T-cell (primary cell): ENCODE results near the gene PTGER1. TPM values are rescaled to one million over a fixed set of nuclear protein-coding genes. Genes with fewer than 3 reads are reported as not detected.
A peak's percentile ranks its signal among the peaks of the same experiment; 100 is the strongest.
"Not testable (repeated sequence)": the region's sequence is repeated elsewhere in the genome, so short reads cannot be mapped to it uniquely, and the experiment has no call there.

Experiments
- ATAC-seq, 4 experiments: fragments of 200-7000 bp in 3 of 4; fragments of 150-1000 bp in 1 of 4; cut with Tn5 transposase; replicated peaks in 1 of 4; 1 replicate in 3 of 4; 2 replicates in 1 of 4; pipeline ENCODE4 v1.10.0; 2021; ENCODE audit warnings: moderate library complexity in 3 of 4, mild to moderate bottlenecking in 2 of 4, moderate number of reproducible peaks in 1 of 4
- CTCF ChIA-PET, 2 donors: fragments of 300-600 bp; sonication (Branson Sonifier 250); formaldehyde crosslinking; loops; one replicate each; lab custom pipeline; 2022; ENCODE audit warnings: antibody characterized with exemption in 2 of 2; lab: Charles Lee
- POLR2A ChIA-PET, 2 donors: fragments of 300-600 bp; sonication (Branson Sonifier 250); formaldehyde crosslinking; loops; one replicate each; lab custom pipeline; 2022; ENCODE audit warnings: antibody characterized with exemption in 2 of 2; lab: Charles Lee
- DNase-seq, 35 experiments: peaks; one replicate each; pipeline versions ENCODE4 v3.0.0 to v3.0.0-alpha.2; 2013 to 2023
- H3K27ac ChIP-seq: one replicate; pipeline ENCODE4 v1.5.1; 2013; ENCODE audit warnings: low read length
- H3K27me3 ChIP-seq, 2 experiments: replicated peaks in 1 of 2; 1 replicate in 1 of 2; 2 replicates in 1 of 2; pipeline versions ENCODE4 v1.6.1 to v1.7.0; 2013; ENCODE audit warnings: low read length in 1 of 2, mixed read lengths in 1 of 2; ENCODE audit not compliant: control insufficient read depth in 2 of 2, insufficient read depth in 2 of 2; ENCODE audit errors: extremely low read depth in 1 of 2
- H3K36me3 ChIP-seq, 2 donors: 1 replicate in 1 of 2; 2 replicates in 1 of 2; pipeline versions ENCODE4 v1.6.1 to v1.7.0; 2013; ENCODE audit warnings: low read length in 1 of 2; ENCODE audit not compliant: control insufficient read depth in 2 of 2, insufficient read depth in 1 of 2; ENCODE audit errors: extremely low read depth in 1 of 2
- H3K4me1 ChIP-seq, 2 experiments: 1 replicate in 1 of 2; 2 replicates in 1 of 2; pipeline versions ENCODE4 v1.6.1 to v1.7.0; 2013; ENCODE audit warnings: low read length in 2 of 2, mixed read lengths in 1 of 2; ENCODE audit not compliant: insufficient read depth in 2 of 2, control insufficient read depth in 1 of 2; ENCODE audit errors: extremely low read depth in 1 of 2
- H3K4me3 ChIP-seq, 2 donors: 1 replicate in 1 of 2; 2 replicates in 1 of 2; pipeline versions ENCODE4 v1.5.1 to v1.7.0; 2013; ENCODE audit warnings: mild to moderate bottlenecking in 2 of 2, low read length in 1 of 2, moderate library complexity in 1 of 2; ENCODE audit not compliant: control insufficient read depth in 1 of 2; ENCODE audit errors: extremely low read depth in 1 of 2
- H3K9me3 ChIP-seq: 2 replicates; pipeline ENCODE4 v1.7.0; 2013
- H3K27ac Mint-ChIP-seq, 2 donors: one replicate each; pipeline ENCODE4 v1.8.0; 2020 to 2021; ENCODE audit warnings: mild to moderate bottlenecking in 2 of 2, mixed read lengths in 2 of 2
- H3K27me3 Mint-ChIP-seq, 2 donors: one replicate each; pipeline ENCODE4 v1.8.0; 2021 to 2022; ENCODE audit warnings: mixed read lengths in 2 of 2
- H3K36me3 Mint-ChIP-seq: one replicate; pipeline ENCODE4 v1.8.0; 2021; ENCODE audit warnings: mixed read lengths
- H3K4me1 Mint-ChIP-seq, 3 donors: one replicate each; pipeline ENCODE4 v1.8.0; 2020 to 2022; ENCODE audit warnings: mixed read lengths in 3 of 3, mild to moderate bottlenecking in 1 of 3
- H3K4me3 Mint-ChIP-seq, 3 donors: one replicate each; pipeline ENCODE4 v1.8.0; 2020 to 2022; ENCODE audit warnings: mild to moderate bottlenecking in 3 of 3, mixed read lengths in 3 of 3, moderate library complexity in 3 of 3
- H3K9me3 Mint-ChIP-seq, 3 donors: one replicate each; pipeline ENCODE4 v1.8.0; 2020 to 2022; ENCODE audit warnings: mixed read lengths in 3 of 3
- WGBS: methylation state at CpG from one replicate; pipeline ENCODE4 v1.1.5; 2013; ENCODE audit warnings: missing lambda C conversion rate; ENCODE audit not compliant: insufficient coverage; 5-methylcytosine and 5-hydroxymethylcytosine counted together
- total RNA-seq, 35 experiments: library from RNA in 6 of 35; stranded (reverse) in 6 of 35; fragments of 120-200 nt in 1 of 35; gene quantifications; one replicate each; pipeline versions ENCODE4 v1.2.1 to v1.2.4 and lab custom pipeline; 2013 to 2026

The PTGER1 gene
- total RNA-seq, 5 donors from 2014 or later (not counting 1 experiment from before 2014, with no cell fraction given), result 0.23 to 0.25 TPM; not detected in 3

DNA sequence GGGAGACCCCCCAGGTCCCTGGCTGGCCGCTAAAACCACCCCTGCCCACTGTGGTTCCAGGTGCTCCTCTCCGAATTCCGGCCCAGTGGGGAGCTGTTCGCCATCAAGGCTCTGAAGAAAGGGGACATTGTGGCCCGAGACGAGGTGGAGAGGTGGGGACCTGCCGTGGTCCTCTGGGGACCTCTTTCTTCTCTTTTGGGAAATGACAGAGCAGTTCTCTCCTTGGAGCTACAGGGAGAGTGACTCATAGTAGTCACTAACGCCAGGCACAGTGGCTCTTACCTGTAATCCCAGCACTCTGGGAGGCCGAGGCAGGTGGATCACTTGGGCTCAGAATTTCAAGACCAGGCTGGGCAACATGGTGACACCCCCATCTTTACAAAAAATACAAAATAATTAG lies 7.3 kb downstream of the PTGER1 start:
- H3K36me3 Mint-ChIP-seq, result peaks cover 20% of the 10 kb centered on the region
- H3K4me3 Mint-ChIP-seq, result no peak overlapping the region
- H3K4me1 Mint-ChIP-seq, result peaks cover 2 to 9% (median 3%) of the 10 kb centered on the region in 3 donors
- H3K27ac ChIP-seq, result no peak overlapping the region
- H3K4me1 ChIP-seq, result peaks cover 3 to 13% of the 10 kb centered on the region in 2 experiments
- peaks cover 28 to 69% of the 10 kb centered on the region in 2 donors for H3K36me3 ChIP-seq
- H3K27me3 ChIP-seq, result peaks cover 0 to 8% of the 10 kb centered on the region in 2 experiments
- ATAC-seq (no peak), DNase-seq (no peak)
- no peaks in the 10 kb centered on the region for H3K9me3 Mint-ChIP-seq
- H3K4me3 ChIP-seq, result no peak overlapping the region
- no peak overlapping the region for H3K27ac Mint-ChIP-seq
- H3K27me3 Mint-ChIP-seq, result peaks cover 1 to 5% of the 10 kb centered on the region in 2 donors
- H3K9me3 ChIP-seq, result no peaks in the 10 kb centered on the region
- 98% methylated on average over 5 of the region's 9 CpGs for WGBS
- ChIA-PET POLR2A (interaction anchor here (0.6 to 0.9 kb wide), 3 partner anchors 35 to 155 kb away, joined by 4 to 5 read pairs (median 4); no protein-coding TSS in a partner anchor), CTCF (interaction anchor here in 1 of 2 donors (0.6 to 1.0 kb wide), 3 partner anchors 8 to 50 kb away, joined by 3 to 5 read pairs (median 4); no protein-coding TSS in a partner anchor)

DNA sequence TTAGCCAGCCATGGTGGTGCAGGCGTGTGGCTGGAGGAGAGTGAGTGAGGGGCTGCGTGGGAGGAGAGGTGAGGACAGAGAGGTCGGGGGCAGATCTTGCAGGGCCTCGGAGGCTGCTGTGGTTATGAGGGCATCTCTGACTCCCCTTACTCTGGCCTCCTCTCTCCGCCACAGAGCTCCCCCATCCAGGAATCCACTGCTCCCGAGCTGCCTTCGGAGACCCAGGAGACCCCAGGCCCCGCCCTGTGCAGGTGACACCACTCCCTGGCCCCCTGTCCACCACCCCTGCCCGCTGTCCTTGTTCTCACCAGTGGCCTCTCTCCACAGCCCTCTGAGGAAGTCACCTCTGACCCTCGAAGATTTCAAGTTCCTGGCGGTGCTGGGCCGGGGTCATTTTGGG lies 7.8 kb downstream of the PTGER1 start:
- no peaks in the 10 kb centered on the region for H3K9me3 ChIP-seq
- H3K36me3 Mint-ChIP-seq, result peaks cover 23% of the 10 kb centered on the region
- peaks cover 33 to 73% of the 10 kb centered on the region in 2 donors for H3K36me3 ChIP-seq
- peaks cover 0 to 6% (median 0%) of the 10 kb centered on the region in 3 donors for H3K4me1 Mint-ChIP-seq
- ChIA-PET CTCF (interaction anchor here in 1 of 2 donors (0.6 kb wide), 2 partner anchors 40 to 49 kb away, joined by 3 to 4 read pairs; no protein-coding TSS in a partner anchor), POLR2A (interaction anchor here in 1 of 2 donors (0.6 kb wide), 1 partner anchor 31 kb away, joined by 3 read pairs; no protein-coding TSS in a partner anchor)
- no peaks in the 10 kb centered on the region for H3K9me3 Mint-ChIP-seq
- H3K4me3 ChIP-seq, result no peak overlapping the region
- WGBS, result 97% methylated on average over 6 of the region's 12 CpGs
- ATAC-seq (no peak), DNase-seq (no peak)
- no peak overlapping the region for H3K4me3 Mint-ChIP-seq
- no peak overlapping the region for H3K27ac Mint-ChIP-seq
- peaks cover 0 to 4% of the 10 kb centered on the region in 2 experiments for H3K27me3 ChIP-seq
- peaks cover under 1 to 8% of the 10 kb centered on the region in 2 experiments for H3K4me1 ChIP-seq
- H3K27me3 Mint-ChIP-seq, result peaks cover 0 to 2% of the 10 kb centered on the region in 2 donors
- no peak overlapping the region for H3K27ac ChIP-seq

DNA sequence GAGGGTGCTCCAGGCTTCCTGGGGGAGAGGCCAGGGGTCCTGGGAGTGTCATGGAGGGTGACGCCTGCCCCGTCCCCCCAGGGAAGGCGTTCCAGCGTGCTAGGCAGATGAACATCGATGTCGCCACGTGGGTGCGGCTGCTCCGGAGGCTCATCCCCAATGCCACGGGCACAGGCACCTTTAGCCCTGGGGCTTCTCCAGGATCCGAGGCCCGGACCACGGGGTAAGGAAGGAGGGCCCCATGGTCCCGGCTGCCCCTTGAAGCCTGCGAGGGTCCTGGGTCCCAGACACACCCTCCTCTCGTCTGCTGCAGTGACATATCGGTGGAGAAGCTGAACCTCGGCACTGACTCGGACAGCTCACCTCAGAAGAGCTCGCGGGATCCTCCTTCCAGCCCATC lies 11.4 kb downstream of the PTGER1 start:
- no peaks in the 10 kb centered on the region for H3K9me3 ChIP-seq
- ChIA-PET CTCF (interaction anchor here in 1 of 2 donors (1.1 kb wide), 1 partner anchor 16 kb away, joined by 3 read pairs; no protein-coding TSS in a partner anchor), POLR2A (no interaction called here)
- Mint-ChIP-seq H3K4me3 (no peak overlapping the region), H3K27me3 (no peaks in the 10 kb centered on the region), H3K27ac (no peak overlapping the region), H3K36me3 (peaks cover 32% of the 10 kb centered on the region), H3K4me1 (peaks cover 0 to 5% (median 0%) of the 10 kb centered on the region in 3 donors), H3K9me3 (no peaks in the 10 kb centered on the region)
- no peak overlapping the region for H3K27ac ChIP-seq
- H3K4me1 ChIP-seq, result peaks cover 0 to 11% of the 10 kb centered on the region in 2 experiments
- ATAC-seq (no peak), DNase-seq (no peak)
- 97% methylated on average over 20 of the region's 21 CpGs for WGBS
- no peaks in the 10 kb centered on the region for H3K27me3 ChIP-seq
- peaks cover 44 to 76% of the 10 kb centered on the region in 2 donors for H3K36me3 ChIP-seq
- no peak overlapping the region for H3K4me3 ChIP-seq

DNA sequence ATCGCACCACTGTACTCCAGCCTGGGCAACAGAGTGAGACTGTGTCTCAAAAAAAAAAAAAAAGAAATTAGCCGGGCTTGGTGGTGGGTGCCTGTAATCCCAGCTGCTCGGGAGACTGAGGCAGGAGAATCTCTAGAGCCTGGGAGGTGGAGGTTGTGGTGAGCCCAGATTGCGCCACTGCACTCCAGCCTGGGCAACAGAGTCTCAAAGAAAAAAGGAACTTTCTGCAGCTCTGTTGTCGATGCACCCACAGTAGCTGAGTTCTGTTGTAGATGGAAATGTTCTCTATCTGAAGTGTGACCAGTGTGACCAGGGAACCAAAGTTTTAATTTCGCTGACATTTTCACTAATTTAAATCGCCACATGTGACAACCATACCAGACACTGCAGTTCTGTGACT lies 12.8 kb downstream of the PTGER1 start:
- peaks cover 52 to 76% of the 10 kb centered on the region in 2 donors for H3K36me3 ChIP-seq
- H3K4me1 Mint-ChIP-seq, DNase-seq, H3K27ac ChIP-seq, H3K4me3 Mint-ChIP-seq, H3K9me3 ChIP-seq, H3K27me3 Mint-ChIP-seq, ATAC-seq, H3K27me3 ChIP-seq, CTCF ChIA-PET, POLR2A ChIA-PET, H3K9me3 Mint-ChIP-seq, H3K4me3 ChIP-seq: not testable (repeated sequence)
- peaks cover 34% of the 10 kb centered on the region for H3K36me3 Mint-ChIP-seq
- H3K27ac Mint-ChIP-seq, result peak overlapping the region in 1 of 2 donors; percentile 28
- WGBS, result 94% methylated on average over 4 of the region's 7 CpGs
- peaks cover 0 to 20% of the 10 kb centered on the region in 2 experiments for H3K4me1 ChIP-seq

DNA sequence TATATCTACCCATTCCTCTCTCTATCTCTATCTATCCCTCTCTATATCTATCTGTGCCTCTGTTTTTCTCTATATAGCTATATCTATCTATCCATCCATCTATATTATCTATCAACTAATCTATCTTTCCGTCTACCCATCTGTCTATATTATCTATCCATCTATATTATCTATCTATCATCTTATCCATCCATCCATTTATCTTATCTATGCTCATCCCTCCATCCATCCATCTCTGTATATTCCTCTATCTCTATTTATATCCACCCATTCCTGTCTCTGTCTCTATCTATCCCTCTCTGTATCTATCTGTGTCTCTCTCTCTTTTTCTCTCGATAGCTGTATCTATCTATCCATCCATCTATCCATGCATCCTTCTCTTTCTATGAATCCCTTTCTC lies 14.2 kb downstream of the PTGER1 start:
- no peaks in the 10 kb centered on the region for H3K9me3 Mint-ChIP-seq
- CTCF ChIA-PET, result interaction anchor here in 1 of 2 donors (0.7 kb wide), 1 partner anchor 169 kb away, joined by 6 read pairs; no protein-coding TSS in a partner anchor
- WGBS, result 100% methylated on average over 1 of the region's 2 CpGs
- DNase-seq (no peak), ATAC-seq (no peak)
- H3K9me3 ChIP-seq, result no peaks in the 10 kb centered on the region
- H3K27me3 Mint-ChIP-seq, result no peaks in the 10 kb centered on the region
- H3K4me1 Mint-ChIP-seq, result peaks cover 0 to 5% (median 2%) of the 10 kb centered on the region in 3 donors
- H3K27ac Mint-ChIP-seq, result peak overlapping the region in 1 of 2 donors; percentile 7
- H3K4me3 Mint-ChIP-seq, result no peak overlapping the region
- POLR2A ChIA-PET, result no interaction called here
- H3K27ac ChIP-seq, result no peak overlapping the region
- H3K36me3 Mint-ChIP-seq, result peaks cover 36% of the 10 kb centered on the region
- H3K36me3 ChIP-seq, result peaks cover 52 to 70% of the 10 kb centered on the region in 2 donors
- no peaks in the 10 kb centered on the region for H3K27me3 ChIP-seq
- H3K4me3 ChIP-seq, result no peak overlapping the region
- peaks cover 0 to 20% of the 10 kb centered on the region in 2 experiments for H3K4me1 ChIP-seq

DNA sequence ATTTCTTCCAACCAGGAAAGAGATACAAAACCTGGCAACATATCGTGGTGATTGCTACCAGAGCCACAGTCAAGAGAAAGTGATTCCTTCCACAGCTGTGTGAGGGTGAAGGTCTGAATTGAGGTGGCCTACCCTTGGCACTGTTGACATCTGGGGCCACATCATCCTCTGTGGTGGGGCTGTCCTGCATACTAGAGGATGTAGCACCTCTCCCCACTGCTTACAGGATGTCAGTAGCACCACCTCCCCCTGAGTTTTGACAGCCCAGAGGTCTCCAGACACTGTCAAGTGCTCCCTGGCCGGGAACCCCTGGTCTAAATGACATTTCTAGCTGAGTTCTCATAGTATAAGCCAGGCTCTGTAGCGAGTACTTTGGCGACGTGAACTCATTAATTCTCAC lies 15.5 kb downstream of the PTGER1 start:
- peaks cover 46 to 71% of the 10 kb centered on the region in 2 donors for H3K36me3 ChIP-seq
- peak in 3 of 4 experiments; percentile 37 to 87 (median 83) for ATAC-seq
- Mint-ChIP-seq H3K27me3 (no peaks in the 10 kb centered on the region), H3K36me3 (peaks cover 37% of the 10 kb centered on the region), H3K27ac (peak overlapping the region in 1 of 2 donors; percentile 62), H3K4me3 (no peak overlapping the region), H3K4me1 (peaks cover 0 to 5% (median 2%) of the 10 kb centered on the region in 3 donors), H3K9me3 (no peaks in the 10 kb centered on the region)
- peaks cover 0 to 20% of the 10 kb centered on the region in 2 experiments for H3K4me1 ChIP-seq
- no peak overlapping the region for H3K4me3 ChIP-seq
- H3K9me3 ChIP-seq, result no peaks in the 10 kb centered on the region
- H3K27me3 ChIP-seq, result no peaks in the 10 kb centered on the region
- 56% methylated on average over 2 of the region's 5 CpGs for WGBS
- ChIA-PET CTCF (interaction anchor here (0.5 to 1.6 kb wide), 5 partner anchors 9 to 346 kb away, joined by 3 to 7 read pairs (median 4); partner anchors contain the start of gene PTGER1 (in 1 of the 2)), POLR2A (interaction anchor here (0.5 to 0.6 kb wide), 3 partner anchors 26 to 507 kb away, joined by 3 to 4 read pairs (median 4); partner anchors contain the start of gene DCAF15 (in 1 of the 2))
- no peak overlapping the region for H3K27ac ChIP-seq
- DNase-seq, result peak in 27 of 35 experiments; percentile 24 to 67 (median 48)
